Trophoblast cell (in vitro differentiated cells and primary cell): ENCODE data around the gene LAS1L.
A peak's percentile ranks its signal among the peaks of the same experiment; 100 is the strongest.

Source experiments
- DNase-seq, 2 donors: peaks; one replicate each; pipeline ENCODE4 v3.0.0-alpha.2; 2016
- H2AFZ ChIP-seq: 2 replicates; pipeline ENCODE4 v1.6.1; 2013; ENCODE audit warnings: low read length, moderate library complexity, mild to moderate bottlenecking; ENCODE audit not compliant: insufficient read depth, poor library complexity
- H2AK5ac ChIP-seq: 2 replicates; pipeline ENCODE4 v1.6.1; 2013; ENCODE audit warnings: mild to moderate bottlenecking, low read length
- H2BK120ac ChIP-seq: 2 replicates; pipeline ENCODE4 v1.6.1; 2013; ENCODE audit warnings: low read length, mild to moderate bottlenecking, moderate library complexity; ENCODE audit not compliant: insufficient read depth, poor library complexity
- H2BK12ac ChIP-seq: 2 replicates; pipeline ENCODE4 v1.6.1; 2013; ENCODE audit warnings: mild to moderate bottlenecking, low read length, moderate library complexity
- H2BK5ac ChIP-seq: 2 replicates; pipeline ENCODE4 v1.6.1; 2013; ENCODE audit warnings: low read length, low read depth, moderate library complexity, mild to moderate bottlenecking; ENCODE audit not compliant: poor library complexity
- H3K14ac ChIP-seq: 2 replicates; pipeline ENCODE4 v1.6.1; 2013; ENCODE audit warnings: mild to moderate bottlenecking, low read length
- H3K18ac ChIP-seq: 2 replicates; pipeline ENCODE4 v1.6.1; 2013; ENCODE audit warnings: mild to moderate bottlenecking, low read length
- H3K23ac ChIP-seq: 2 replicates; pipeline ENCODE4 v1.6.1; 2013; ENCODE audit warnings: low read length
- H3K27ac ChIP-seq: 2 replicates; pipeline ENCODE4 v1.5.1; 2013; ENCODE audit warnings: low read depth, mild to moderate bottlenecking, inconsistent platforms, low read length, moderate library complexity
- H3K27me3 ChIP-seq: 2 replicates; pipeline ENCODE4 v1.6.1; 2013; ENCODE audit warnings: inconsistent platforms, mild to moderate bottlenecking, low read length, moderate library complexity; ENCODE audit not compliant: insufficient read depth
- H3K36me3 ChIP-seq, 2 experiments: 1 replicate in 1 of 2; 2 replicates in 1 of 2; pipeline ENCODE4 v1.6.1; 2013; ENCODE audit warnings: low read length in 2 of 2, mild to moderate bottlenecking in 2 of 2, moderate library complexity in 1 of 2; ENCODE audit not compliant: insufficient read depth in 2 of 2, control insufficient read depth in 1 of 2
- H3K4ac ChIP-seq: 2 replicates; pipeline ENCODE4 v1.6.1; 2013; ENCODE audit warnings: low read depth, mild to moderate bottlenecking, low read length, moderate library complexity
- H3K4me1 ChIP-seq, 2 experiments: 1 replicate in 1 of 2; 2 replicates in 1 of 2; pipeline ENCODE4 v1.6.1; 2013; ENCODE audit warnings: low read length in 2 of 2, mild to moderate bottlenecking in 2 of 2, moderate library complexity in 1 of 2; ENCODE audit not compliant: insufficient read depth in 2 of 2, control insufficient read depth in 1 of 2
- H3K4me2 ChIP-seq: 2 replicates; pipeline ENCODE4 v1.6.1; 2013; ENCODE audit warnings: inconsistent platforms, mild to moderate bottlenecking, low read length, moderate library complexity
- H3K4me3 ChIP-seq: 2 replicates; pipeline ENCODE4 v1.5.1; 2013; ENCODE audit warnings: mild to moderate bottlenecking, low read depth, low read length, inconsistent platforms
- H3K79me1 ChIP-seq: one replicate; pipeline ENCODE4 v1.6.1; 2013; ENCODE audit warnings: low read length
- H3K79me2 ChIP-seq: 2 replicates; pipeline ENCODE4 v1.6.1; 2013; ENCODE audit warnings: low read length, mild to moderate bottlenecking; ENCODE audit not compliant: control insufficient read depth, insufficient read depth, poor library complexity
- H3K9ac ChIP-seq: 2 replicates; pipeline ENCODE4 v1.6.1; 2013; ENCODE audit warnings: mild to moderate bottlenecking, low read length
- H3K9me3 ChIP-seq: 2 replicates; pipeline ENCODE4 v1.6.1; 2013; ENCODE audit warnings: low read depth, mild to moderate bottlenecking, control low read depth, inconsistent platforms, low read length; ENCODE audit not compliant: insufficient read depth
- H4K12ac ChIP-seq: 2 replicates; pipeline ENCODE4 v1.6.1; 2013; ENCODE audit warnings: low read depth, mild to moderate bottlenecking, low read length, moderate library complexity
- H4K8ac ChIP-seq: 2 replicates; pipeline ENCODE4 v1.6.1; 2013; ENCODE audit warnings: low read depth, mild to moderate bottlenecking, low read length, moderate library complexity
- H4K91ac ChIP-seq: one replicate; pipeline ENCODE4 v1.6.1; 2013; ENCODE audit warnings: low read depth, mild to moderate bottlenecking, low read length, moderate library complexity
- WGBS: extraction: QIAGEN DNeasy Blood & Tissue Kit; methylation state at CpG from one replicate; pipeline ENCODE4 v1.1.7; 2013; ENCODE audit warnings: missing lambda C conversion rate; ENCODE audit not compliant: insufficient read length, insufficient coverage; ENCODE audit errors: extremely low coverage; 5-methylcytosine and 5-hydroxymethylcytosine counted together

Gene LAS1L

DNA sequence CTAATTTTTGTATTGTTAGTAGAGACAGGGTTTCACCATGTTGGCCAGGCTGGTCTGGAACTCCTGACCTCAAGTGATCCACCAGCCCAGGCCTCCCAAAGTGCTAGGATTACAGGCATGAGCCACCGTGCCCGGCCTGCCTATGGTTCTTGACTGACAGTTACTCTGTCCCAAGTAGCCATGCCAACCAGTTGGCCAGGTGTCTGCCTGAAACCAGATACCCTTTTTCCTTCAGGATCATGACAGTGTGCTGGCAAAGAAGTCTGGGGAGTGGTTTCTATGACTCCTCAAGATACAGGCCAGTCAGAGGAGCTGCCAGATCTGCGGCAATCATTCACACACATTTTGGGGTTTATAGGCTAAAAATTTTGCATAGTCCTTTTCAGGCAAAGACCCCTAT lies 1.7 kb upstream of the LAS1L start:
- Histone ChIP-seq H3K27me3 (no peaks in the 10 kb centered on the region), H3K79me2 (peaks cover 3% of the 10 kb centered on the region), H3K9ac (no peak overlapping the region), H2BK120ac (no peak overlapping the region), H3K23ac (no peak overlapping the region), H2AFZ (no peak overlapping the region), H3K4ac (no peak overlapping the region), H4K8ac (no peak overlapping the region), H3K4me2 (no peak overlapping the region), H3K27ac (no peak overlapping the region), H2BK5ac (no peak overlapping the region), H3K79me1 (peaks cover 2% of the 10 kb centered on the region), H3K14ac (no peak overlapping the region), H4K91ac (no peak overlapping the region), H3K18ac (no peak overlapping the region), H3K36me3 (peaks cover 6% of the 10 kb centered on the region in 2 experiments), H3K4me1 (peaks cover 6 to 9% of the 10 kb centered on the region in 2 experiments), H4K12ac (peak overlapping the region; percentile 18), H2BK12ac (no peak overlapping the region), H3K9me3 (no peaks in the 10 kb centered on the region), H3K4me3 (no peak overlapping the region), H2AK5ac (no peak overlapping the region)
- DNase-seq: no peak
- no CpG with 5 or more reads among the region's 3 CpGs for WGBS

GRCh38 chrX:65532016-65532415 lies 2.6 kb downstream of the LAS1L start:
- H4K12ac ChIP-seq: no peak overlapping the region
- no peak overlapping the region for H3K4ac ChIP-seq
- peaks cover 6 to 9% of the 10 kb centered on the region in 2 experiments for H3K4me1 ChIP-seq

DNA sequence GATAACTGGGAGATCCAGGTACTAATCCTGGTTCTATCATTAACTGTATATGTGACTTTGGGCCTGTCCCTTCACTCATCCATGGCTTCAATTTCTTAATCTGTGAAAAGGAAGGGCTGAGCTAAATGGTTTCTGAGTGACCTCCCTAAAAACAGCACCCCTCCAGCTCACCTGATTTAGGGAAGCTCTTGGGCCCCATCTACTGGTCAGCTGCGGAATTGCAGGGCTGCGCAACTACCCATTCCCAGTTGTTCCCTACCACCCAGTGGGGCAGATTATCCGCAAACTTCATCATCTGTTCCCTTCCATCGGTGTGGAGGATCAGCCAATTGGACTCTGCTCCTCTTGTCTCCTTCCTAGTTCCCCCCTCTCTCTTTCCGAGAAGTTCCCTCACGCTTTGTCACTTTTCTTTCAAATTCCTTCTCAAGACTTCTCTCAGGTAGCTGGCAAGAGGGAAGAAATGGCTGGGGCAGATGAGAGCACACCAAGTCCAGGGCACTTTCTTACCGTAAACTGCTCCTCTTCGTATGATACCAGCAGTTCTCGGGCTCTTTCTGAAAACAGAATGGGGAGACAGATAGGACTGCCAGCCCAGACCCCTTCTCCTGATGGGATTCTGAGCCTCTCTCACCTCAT lies 5.8 kb downstream of the LAS1L start:
- Histone ChIP-seq H2BK12ac (no peak overlapping the region), H4K91ac (no peak overlapping the region), H3K14ac (no peak overlapping the region), H2AK5ac (no peak overlapping the region), H3K79me2 (peaks cover under 1% of the 10 kb centered on the region), H3K27ac (no peak overlapping the region), H4K8ac (no peak overlapping the region), H3K18ac (no peak overlapping the region), H2BK5ac (no peak overlapping the region), H3K4me3 (no peak overlapping the region), H3K9me3 (no peaks in the 10 kb centered on the region), H2BK120ac (no peak overlapping the region), H2AFZ (no peak overlapping the region), H3K23ac (no peak overlapping the region), H3K27me3 (no peaks in the 10 kb centered on the region), H3K79me1 (no peaks in the 10 kb centered on the region), H3K36me3 (peaks cover 33 to 52% of the 10 kb centered on the region in 2 experiments), H3K4me1 (peaks cover 4 to 6% of the 10 kb centered on the region in 2 experiments), H4K12ac (no peak overlapping the region), H3K4ac (no peak overlapping the region), H3K4me2 (no peak overlapping the region), H3K9ac (no peak overlapping the region)
- DNase-seq: peak in 1 of 2 donors; percentile 60
- no CpG with 5 or more reads among the region's 9 CpGs for WGBS

More at GRCh38 chrX:65532016-65532415, 2.6 kb downstream of the LAS1L start:
- Histone ChIP-seq H3K79me2 (peaks cover 3% of the 10 kb centered on the region), H2AFZ (no peak overlapping the region), H2BK12ac (no peak overlapping the region), H3K27me3 (no peaks in the 10 kb centered on the region), H3K4me2 (no peak overlapping the region), H2BK5ac (no peak overlapping the region), H2AK5ac (no peak overlapping the region), H3K18ac (no peak overlapping the region), H4K91ac (no peak overlapping the region), H4K8ac (no peak overlapping the region), H3K27ac (no peak overlapping the region), H3K4me3 (no peak overlapping the region), H3K9ac (peak overlapping the region; percentile 53), H3K9me3 (no peaks in the 10 kb centered on the region), H3K23ac (no peak overlapping the region), H3K36me3 (peaks cover 23 to 34% of the 10 kb centered on the region in 2 experiments), H2BK120ac (no peak overlapping the region), H3K14ac (no peak overlapping the region), H3K79me1 (peaks cover 2% of the 10 kb centered on the region)
- no CpG with 5 or more reads among the region's 3 CpGs for WGBS
- DNase-seq: peak; percentile 18 to 60

GRCh38 chrX:65528293-65528692 lies 6.3 kb downstream of the LAS1L start:
- peaks cover under 1% of the 10 kb centered on the region in 2 experiments for H3K4me1 ChIP-seq
- no peak overlapping the region for H2AK5ac ChIP-seq
- H2AFZ ChIP-seq: no peak overlapping the region
- H4K91ac ChIP-seq: no peak overlapping the region
- H4K12ac ChIP-seq: no peak overlapping the region
- H3K9me3 ChIP-seq: no peaks in the 10 kb centered on the region
- no peak overlapping the region for H3K18ac ChIP-seq
- H3K23ac ChIP-seq: no peak overlapping the region
- H3K79me1 ChIP-seq: no peaks in the 10 kb centered on the region
- H3K27ac ChIP-seq: no peak overlapping the region
- no peak overlapping the region for H3K4ac ChIP-seq
- no CpG with 5 or more reads among the region's 3 CpGs for WGBS
- H3K36me3 ChIP-seq: peaks cover 37 to 57% of the 10 kb centered on the region in 2 experiments
- no peak overlapping the region for H2BK120ac ChIP-seq
- H3K9ac ChIP-seq: no peak overlapping the region
- H4K8ac ChIP-seq: no peak overlapping the region
- no peak for DNase-seq
- H3K4me3 ChIP-seq: no peak overlapping the region
- H2BK12ac ChIP-seq: no peak overlapping the region
- H3K4me2 ChIP-seq: no peak overlapping the region
- H3K79me2 ChIP-seq: no peaks in the 10 kb centered on the region
- H3K27me3 ChIP-seq: no peaks in the 10 kb centered on the region
- no peak overlapping the region for H2BK5ac ChIP-seq
- H3K14ac ChIP-seq: no peak overlapping the region
